Gastroesophageal sphincter (tissue), 3 donors: ENCODE results near the gene MAP6.

ENCODE experiments used
- POLR2A ChIP-seq, 2 donors: fragments of 450-650 bp; IDR thresholded peaks; one replicate each; pipeline ENCODE4 v1.6.1; 2017; ENCODE audit warnings: antibody characterized with exemption in 2 of 2, mild to moderate bottlenecking in 2 of 2, moderate library complexity in 1 of 2
- POLR2AphosphoS5 ChIP-seq: sonication (generic); formaldehyde crosslinking; IDR thresholded peaks from one replicate; pipeline ENCODE4 v1.6.1; 2017; ENCODE audit warnings: antibody characterized with exemption
- TF ChIP-seq, protein P1 (sequence below), 4 experiments: fragments of 200-600 bp in 2 of 4; fragments of 450-650 bp in 2 of 4; sonication (generic) in 1 of 4; IDR thresholded peaks; one replicate each; pipeline ENCODE4 v1.5.1; 2017 to 2019; ENCODE audit warnings: antibody characterized with exemption in 4 of 4, mild to moderate bottlenecking in 2 of 4, moderate library complexity in 2 of 4

DNA sequence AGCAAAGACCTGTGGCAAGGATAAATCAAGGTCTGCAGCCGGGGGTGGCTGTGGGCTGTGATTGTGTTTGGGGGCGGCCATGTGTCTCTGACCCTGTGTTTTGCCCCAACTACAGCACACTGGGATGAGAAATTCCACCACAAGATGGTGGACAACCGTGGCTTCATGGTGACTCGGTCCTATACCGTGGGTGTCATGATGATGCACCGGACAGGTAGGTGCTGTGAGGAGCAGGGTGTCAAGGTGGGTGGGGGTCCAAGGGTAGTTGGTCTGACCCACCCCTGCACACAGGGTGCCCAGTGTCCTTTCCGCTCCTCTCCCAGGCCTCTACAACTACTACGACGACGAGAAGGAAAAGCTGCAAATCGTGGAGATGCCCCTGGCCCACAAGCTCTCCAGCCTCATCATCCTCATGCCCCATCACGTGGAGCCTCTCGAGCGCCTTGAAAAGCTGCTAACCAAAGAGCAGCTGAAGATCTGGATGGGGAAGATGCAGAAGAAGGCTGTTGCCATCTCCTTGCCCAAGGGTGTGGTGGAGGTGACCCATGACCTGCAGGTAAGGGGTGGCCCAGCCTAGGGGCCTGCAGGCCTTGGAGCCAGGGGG, 100.1 kb downstream of the MAP6 start:
- TF ChIP-seq, protein P1, sequence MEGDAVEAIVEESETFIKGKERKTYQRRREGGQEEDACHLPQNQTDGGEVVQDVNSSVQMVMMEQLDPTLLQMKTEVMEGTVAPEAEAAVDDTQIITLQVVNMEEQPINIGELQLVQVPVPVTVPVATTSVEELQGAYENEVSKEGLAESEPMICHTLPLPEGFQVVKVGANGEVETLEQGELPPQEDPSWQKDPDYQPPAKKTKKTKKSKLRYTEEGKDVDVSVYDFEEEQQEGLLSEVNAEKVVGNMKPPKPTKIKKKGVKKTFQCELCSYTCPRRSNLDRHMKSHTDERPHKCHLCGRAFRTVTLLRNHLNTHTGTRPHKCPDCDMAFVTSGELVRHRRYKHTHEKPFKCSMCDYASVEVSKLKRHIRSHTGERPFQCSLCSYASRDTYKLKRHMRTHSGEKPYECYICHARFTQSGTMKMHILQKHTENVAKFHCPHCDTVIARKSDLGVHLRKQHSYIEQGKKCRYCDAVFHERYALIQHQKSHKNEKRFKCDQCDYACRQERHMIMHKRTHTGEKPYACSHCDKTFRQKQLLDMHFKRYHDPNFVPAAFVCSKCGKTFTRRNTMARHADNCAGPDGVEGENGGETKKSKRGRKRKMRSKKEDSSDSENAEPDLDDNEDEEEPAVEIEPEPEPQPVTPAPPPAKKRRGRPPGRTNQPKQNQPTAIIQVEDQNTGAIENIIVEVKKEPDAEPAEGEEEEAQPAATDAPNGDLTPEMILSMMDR (IDR thresholded peaks at IDR 0.05): no peak
- no peak for TF ChIP-seq POLR2AphosphoS5
- no peak for TF ChIP-seq POLR2A (IDR thresholded peaks at IDR 0.05)
